Mucosa of descending colon (tissue), 3 donors: ENCODE data around the gene ENDOU. TPM values are rescaled to one million over a fixed set of nuclear protein-coding genes. Genes with fewer than 3 reads are reported as not detected.
A peak's percentile ranks its signal among the peaks of the same experiment; 100 is the strongest.

Source experiments
- ATAC-seq: fragments of 200-7000 bp; cut with Tn5 transposase; one replicate; pipeline ENCODE4 v1.9.1; 2020; ENCODE audit warnings: mild to moderate bottlenecking, moderate library complexity
- DNase-seq, 3 donors: peaks; one replicate each; pipeline ENCODE4 v3.0.0-alpha.2; 2020
- H3K36me3 ChIP-seq: fragments of 200-600 bp; one replicate; pipeline ENCODE4 v1.8.0; 2021; ENCODE audit warnings: low read depth, mild to moderate bottlenecking
- H3K4me1 ChIP-seq: fragments of 200-600 bp; one replicate; pipeline ENCODE4 v1.8.0; 2021; ENCODE audit warnings: low read depth, mild to moderate bottlenecking
- H3K4me3 ChIP-seq: fragments of 200-600 bp; one replicate; pipeline ENCODE4 v1.8.0; 2021; ENCODE audit warnings: mild to moderate bottlenecking
- H3K9me3 ChIP-seq: fragments of 200-600 bp; one replicate; pipeline ENCODE4 v1.8.0; 2021; ENCODE audit warnings: mild to moderate bottlenecking
- intact Hi-C, 2 donors: fragments of 100-400 bp; cut with DNase I in 1 of 2; cut with micrococcal nuclease in 1 of 2; formaldehyde crosslinking; loops; one replicate each; pipeline versions ENCODE4 v1.11.0 to v1.11.1; 2022; cut with DNase I, micrococcal nuclease
- total RNA-seq, 3 donors: library from RNA; stranded (reverse); fragmentation: NEBNext Ultra II Directional in 2 of 3; extraction: Animal tissue kit (Norgen Biotek cat#: 25700) in 2 of 3; gene quantifications; one replicate each; pipeline versions ENCODE4 v1.2.1 to v1.2.4, GENCODE V29; 2021 to 2023
- TF ChIP-seq, protein P1 (sequence below): fragments of 200-600 bp; IDR thresholded peaks from one replicate; pipeline ENCODE4 v1.8.0; 2022; ENCODE audit warnings: antibody characterized with exemption, mild to moderate bottlenecking
- donor health status: DM: no; HTN: no; CAD: no; lungs with moderate emphysema.
- donor health status: DM: no; HTN: no; CAD: no.
- donor health status: DM: no; HTN: yes; CAD: no.

The ENDOU gene
- total RNA-seq, 3 donors from 2014 or later = 0.19 to 0.31 TPM; not detected in 1

DNA sequence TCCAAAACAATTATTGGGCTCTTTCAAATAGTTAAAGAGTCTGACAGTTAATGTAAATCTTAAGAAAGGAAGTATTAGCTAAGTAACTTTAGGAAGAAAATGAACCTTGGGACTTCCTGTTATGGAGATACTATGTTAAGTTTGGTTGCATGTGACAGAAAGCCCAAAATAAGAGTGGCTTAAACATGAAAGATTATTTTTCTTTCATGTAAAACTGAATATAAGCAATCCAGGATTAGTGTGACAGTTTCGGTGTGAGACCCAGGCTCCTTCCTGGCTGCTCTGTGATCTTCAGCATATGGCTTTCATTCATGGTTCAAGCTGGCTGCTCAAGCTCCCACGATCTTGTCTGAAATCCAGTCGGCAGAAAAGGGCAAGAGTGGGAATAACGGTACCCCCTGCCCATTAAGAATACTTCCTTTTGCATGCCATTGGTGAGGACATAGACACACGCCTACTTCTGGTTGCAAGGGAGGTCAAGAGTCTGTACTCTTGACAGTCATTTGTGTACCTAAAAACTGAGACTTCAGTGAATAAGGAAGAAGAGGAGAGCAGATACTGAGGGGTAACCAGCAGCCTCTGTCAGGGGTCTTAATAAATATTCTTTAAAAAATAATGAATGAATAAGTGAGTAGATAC, 17.3 kb downstream of the ENDOU start:
- intact Hi-C loops = no loop called here
- no peak for DNase-seq
- Histone ChIP-seq H3K9me3 (no peaks in the 10 kb centered on the region), H3K4me1 (no peaks in the 10 kb centered on the region), H3K36me3 (no peaks in the 10 kb centered on the region), H3K4me3 (no peak overlapping the region)
- TF ChIP-seq, protein P1, sequence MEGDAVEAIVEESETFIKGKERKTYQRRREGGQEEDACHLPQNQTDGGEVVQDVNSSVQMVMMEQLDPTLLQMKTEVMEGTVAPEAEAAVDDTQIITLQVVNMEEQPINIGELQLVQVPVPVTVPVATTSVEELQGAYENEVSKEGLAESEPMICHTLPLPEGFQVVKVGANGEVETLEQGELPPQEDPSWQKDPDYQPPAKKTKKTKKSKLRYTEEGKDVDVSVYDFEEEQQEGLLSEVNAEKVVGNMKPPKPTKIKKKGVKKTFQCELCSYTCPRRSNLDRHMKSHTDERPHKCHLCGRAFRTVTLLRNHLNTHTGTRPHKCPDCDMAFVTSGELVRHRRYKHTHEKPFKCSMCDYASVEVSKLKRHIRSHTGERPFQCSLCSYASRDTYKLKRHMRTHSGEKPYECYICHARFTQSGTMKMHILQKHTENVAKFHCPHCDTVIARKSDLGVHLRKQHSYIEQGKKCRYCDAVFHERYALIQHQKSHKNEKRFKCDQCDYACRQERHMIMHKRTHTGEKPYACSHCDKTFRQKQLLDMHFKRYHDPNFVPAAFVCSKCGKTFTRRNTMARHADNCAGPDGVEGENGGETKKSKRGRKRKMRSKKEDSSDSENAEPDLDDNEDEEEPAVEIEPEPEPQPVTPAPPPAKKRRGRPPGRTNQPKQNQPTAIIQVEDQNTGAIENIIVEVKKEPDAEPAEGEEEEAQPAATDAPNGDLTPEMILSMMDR = no peak
- no peak for ATAC-seq

DNA sequence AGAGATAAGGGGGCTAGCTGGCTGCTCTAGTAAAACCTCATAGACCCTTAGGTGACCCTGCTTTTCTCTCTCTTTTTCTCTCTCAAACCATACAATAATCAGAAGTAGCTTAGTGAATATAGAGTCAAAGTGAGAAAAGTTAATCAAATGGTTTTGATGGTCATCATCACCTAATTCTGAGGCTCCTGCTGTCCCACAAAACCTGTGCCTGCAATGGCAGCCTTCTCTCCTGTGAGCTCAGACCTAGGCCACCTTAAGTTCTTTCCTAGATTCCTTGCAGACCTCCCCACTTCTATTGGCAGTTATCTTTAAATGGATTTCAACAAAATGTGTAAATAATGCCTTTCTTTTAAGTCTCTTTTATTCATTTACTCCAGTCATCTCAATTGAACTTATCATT, 17.9 kb downstream of the ENDOU start:
- ATAC-seq = no peak

DNA sequence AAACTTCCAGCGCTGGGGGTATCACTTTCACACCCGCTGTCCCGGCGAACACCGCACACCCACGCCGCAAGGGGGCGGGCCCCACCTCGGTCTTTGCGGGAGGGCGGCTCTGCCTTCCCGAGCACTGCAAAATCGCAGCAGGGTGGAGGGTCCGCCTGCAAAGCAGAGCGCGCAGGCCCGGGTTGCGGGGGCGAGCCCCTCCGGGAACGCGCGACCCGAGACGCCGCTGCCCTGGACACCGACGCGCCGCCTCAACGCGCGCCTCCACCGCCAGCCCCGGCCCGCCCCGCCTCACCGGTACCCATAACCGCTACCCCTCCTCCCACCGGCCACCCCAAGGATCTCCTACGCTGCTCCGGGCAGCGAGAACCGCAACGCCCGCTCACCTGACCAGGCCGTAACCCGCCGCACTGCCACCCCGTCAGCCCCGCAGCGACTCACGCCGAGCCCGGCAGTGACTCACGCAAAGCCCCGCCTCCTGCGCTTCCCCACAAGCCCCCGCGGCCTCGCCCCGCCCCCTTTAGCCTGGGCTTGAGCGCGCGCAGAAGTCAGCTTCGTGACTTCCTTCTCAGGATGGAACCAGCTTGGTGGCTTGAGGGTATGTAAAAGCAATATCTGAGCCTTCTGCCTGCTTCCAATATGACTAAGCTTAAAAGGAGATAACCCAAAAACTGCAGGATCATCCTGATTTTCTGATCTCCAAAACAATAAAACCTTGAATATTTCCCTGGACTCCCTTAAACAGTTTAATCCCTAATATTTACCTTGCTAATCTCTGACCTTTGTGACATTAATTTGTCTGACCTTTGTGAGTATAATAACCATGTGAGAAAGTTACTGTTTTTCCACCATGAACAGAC, 19.5 kb downstream of the ENDOU start, which contains the start of gene RPAP3:
RPAP3 (minus strand) TSS at position 465 of the 860 bp plus-strand sequence. CDS start 3,190 bp downstream, outside the sequence.
- intact Hi-C loops = no loop called here
- TF ChIP-seq, protein P1 = peak; percentile 33
- Histone ChIP-seq H3K36me3 (no peaks in the 10 kb centered on the region), H3K4me1 (no peaks in the 10 kb centered on the region), H3K4me3 (peak within 1 kb of the TSS; percentile 96), H3K9me3 (no peaks in the 10 kb centered on the region)
- DNase-seq (peak; percentile 99), ATAC-seq (peak; percentile 99)

More for the DNA sequence above, 17.9 kb downstream of the ENDOU start:
- DNase-seq = no peak
- intact Hi-C loops = no loop called here
- no peaks in the 10 kb centered on the region for H3K9me3 ChIP-seq
- no peaks in the 10 kb centered on the region for H3K36me3 ChIP-seq
- no peaks in the 10 kb centered on the region for H3K4me1 ChIP-seq
- TF ChIP-seq, protein P1 = no peak
- no peak overlapping the region for H3K4me3 ChIP-seq

DNA sequence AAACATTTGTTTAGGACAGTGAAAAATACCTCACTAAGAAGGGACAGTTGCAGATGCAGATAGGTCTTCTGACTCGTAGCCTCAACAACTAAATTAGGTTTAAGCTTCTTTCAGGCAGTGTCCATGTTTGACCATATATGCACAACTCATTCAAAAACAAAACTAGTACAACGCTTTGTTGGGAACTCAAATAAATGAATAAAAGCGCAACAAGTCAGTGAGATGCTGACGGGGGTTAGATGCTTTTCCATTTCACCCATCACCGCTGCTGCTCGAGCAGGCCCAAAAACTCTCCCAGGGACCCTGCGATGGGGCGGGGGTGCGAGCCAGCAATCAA, 20.1 kb downstream of the ENDOU start:
- Histone ChIP-seq H3K4me1 (no peaks in the 10 kb centered on the region), H3K4me3 (peak overlapping the region; percentile 96), H3K9me3 (no peaks in the 10 kb centered on the region), H3K36me3 (no peaks in the 10 kb centered on the region)
- no peak for ATAC-seq
- no peak for DNase-seq
- intact Hi-C loops = no loop called here
- TF ChIP-seq, protein P1 = no peak

DNA sequence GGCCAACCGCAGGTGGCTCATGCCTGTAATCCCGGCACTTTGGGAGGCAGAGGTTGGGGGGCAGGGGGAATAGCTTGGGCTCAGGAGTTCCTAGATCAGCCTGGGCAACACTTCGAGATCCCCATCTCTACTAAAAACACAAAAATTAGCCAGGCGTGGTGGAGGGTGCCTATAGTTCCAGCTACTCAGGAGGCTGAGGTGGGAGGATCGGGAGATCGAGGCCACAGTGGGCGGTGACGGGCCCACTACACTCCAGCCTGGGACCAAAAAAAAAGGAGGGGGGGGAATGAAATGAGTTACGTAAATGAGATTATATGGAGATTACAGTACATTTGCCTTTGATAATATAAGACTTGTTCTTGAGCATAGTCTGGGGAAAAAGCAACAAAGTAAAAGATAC, 20.6 kb downstream of the ENDOU start:
- no peak for DNase-seq
- Histone ChIP-seq H3K4me3 (no peak overlapping the region), H3K9me3 (no peaks in the 10 kb centered on the region), H3K4me1 (no peaks in the 10 kb centered on the region), H3K36me3 (no peaks in the 10 kb centered on the region)
- ATAC-seq = no peak
- intact Hi-C loops = no loop called here
- TF ChIP-seq, protein P1 = no peak
